Breast epithelium (tissue), 3 donors: Measurements from ENCODE around the gene MINDY4B.

ENCODE experiments used
- POLR2A ChIP-seq: fragments of 450-650 bp; IDR thresholded peaks from one replicate; pipeline ENCODE4 v1.6.1; 2016; ENCODE audit warnings: antibody characterized with exemption, mild to moderate bottlenecking, moderate library complexity
- POLR2AphosphoS5 ChIP-seq, 3 donors: sonication (generic); formaldehyde crosslinking; IDR thresholded peaks; one replicate each; pipeline ENCODE4 v1.6.1; 2017; ENCODE audit warnings: antibody characterized with exemption in 3 of 3
- TF ChIP-seq, protein P1 (sequence below), 3 donors: fragments of 450-650 bp; IDR thresholded peaks; one replicate each; pipeline ENCODE4 v1.5.1; 2016 to 2017; ENCODE audit warnings: antibody characterized with exemption in 3 of 3, mild to moderate bottlenecking in 3 of 3, moderate library complexity in 3 of 3

DNA sequence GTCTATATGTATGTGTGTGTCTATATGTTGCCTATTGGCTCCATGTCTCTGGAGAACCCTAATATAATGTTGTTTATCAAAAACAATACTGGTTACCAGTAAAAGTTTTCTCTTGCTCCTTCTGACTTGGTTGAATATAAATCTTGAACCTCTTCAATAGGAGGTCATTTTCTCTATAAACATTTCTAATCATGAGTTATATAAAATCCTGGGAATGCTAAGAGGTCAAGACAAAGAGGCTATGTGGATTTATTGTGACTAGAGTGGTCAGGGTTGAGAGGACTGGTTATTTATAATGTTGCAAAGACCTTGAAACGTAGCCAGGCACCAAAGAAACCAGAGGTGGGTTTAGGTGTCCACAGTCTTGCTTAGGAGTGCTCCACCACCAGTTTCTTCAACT is 1.2 kb upstream of the MINDY4B start:
- TF ChIP-seq, protein P1, sequence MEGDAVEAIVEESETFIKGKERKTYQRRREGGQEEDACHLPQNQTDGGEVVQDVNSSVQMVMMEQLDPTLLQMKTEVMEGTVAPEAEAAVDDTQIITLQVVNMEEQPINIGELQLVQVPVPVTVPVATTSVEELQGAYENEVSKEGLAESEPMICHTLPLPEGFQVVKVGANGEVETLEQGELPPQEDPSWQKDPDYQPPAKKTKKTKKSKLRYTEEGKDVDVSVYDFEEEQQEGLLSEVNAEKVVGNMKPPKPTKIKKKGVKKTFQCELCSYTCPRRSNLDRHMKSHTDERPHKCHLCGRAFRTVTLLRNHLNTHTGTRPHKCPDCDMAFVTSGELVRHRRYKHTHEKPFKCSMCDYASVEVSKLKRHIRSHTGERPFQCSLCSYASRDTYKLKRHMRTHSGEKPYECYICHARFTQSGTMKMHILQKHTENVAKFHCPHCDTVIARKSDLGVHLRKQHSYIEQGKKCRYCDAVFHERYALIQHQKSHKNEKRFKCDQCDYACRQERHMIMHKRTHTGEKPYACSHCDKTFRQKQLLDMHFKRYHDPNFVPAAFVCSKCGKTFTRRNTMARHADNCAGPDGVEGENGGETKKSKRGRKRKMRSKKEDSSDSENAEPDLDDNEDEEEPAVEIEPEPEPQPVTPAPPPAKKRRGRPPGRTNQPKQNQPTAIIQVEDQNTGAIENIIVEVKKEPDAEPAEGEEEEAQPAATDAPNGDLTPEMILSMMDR (IDR thresholded peaks at IDR 0.05), result no peak
- TF ChIP-seq POLR2A (no peak), POLR2AphosphoS5 (IDR thresholded peaks at IDR 0.05) (no peak)
